ENCODE measurements around the gene AKR1E2. TPM values are rescaled to one million over a fixed set of nuclear protein-coding genes. Genes with fewer than 3 reads are reported as not detected.

Gene AKR1E2
- total and polyA plus RNA-seq, 4 experiments from 2014 or later: 1.5 to 9.8 (median 5.7) TPM

- intact Hi-C loops (cut with micrococcal nuclease): no loop called here
- DNase-seq: no peak
- no peaks in the 10 kb centered on the region for H3K27me3 ChIP-seq (ENCODE audit: insufficient read depth, low read length)
- H3K9me3 Mint-ChIP-seq: peaks cover 0 to 4% (median 0%) of the 10 kb centered on the region in 8 donors
- H3K4me1 Mint-ChIP-seq: peaks cover 23 to 37% (median 32%) of the 10 kb centered on the region in 4 donors
- no peaks in the 10 kb centered on the region for H3K36me3 ChIP-seq (ENCODE audit: insufficient read depth, low read length)
- peak overlapping the region in 1 of 7 donors; percentile 51 for H3K27ac Mint-ChIP-seq
- peaks cover 1 to 6% of the 10 kb centered on the region in 2 donors for H3K27me3 Mint-ChIP-seq
- POLR2A ChIA-PET (ENCODE audit: partially characterized antibody): no interaction called here
- H3K4me3 Mint-ChIP-seq: no peak overlapping the region
- CTCF ChIA-PET (ENCODE audit: partially characterized antibody): interaction anchor here (9.8 kb wide), 1 partner anchor 16 kb away, joined by 62 read pairs; no protein-coding TSS in a partner anchor
- peaks cover 2 to 10% of the 10 kb centered on the region in 2 donors for H3K36me3 Mint-ChIP-seq
- peaks cover 35% of the 10 kb centered on the region for H3K4me1 ChIP-seq (ENCODE audit: insufficient read depth, low read length)
- H3K27ac ChIP-seq (ENCODE audit: low read depth, low read length): no peak overlapping the region
- no peaks in the 10 kb centered on the region for H3K9me3 ChIP-seq (ENCODE audit: control insufficient read depth in 1 of 2, low read length in 2 of 2)
- H3K4me3 ChIP-seq (ENCODE audit: low read length in 2 of 2): no peak overlapping the region
Observed at GRCh38 chr10:4833286-4833685, 7.3 kb downstream of the AKR1E2 start.

GRCh38 chr10:4834898-4835405 lies 8.9 kb downstream of the AKR1E2 start:
- Histone ChIP-seq H3K9me3 (ENCODE audit: control insufficient read depth in 1 of 2, low read length in 2 of 2) (no peaks in the 10 kb centered on the region), H3K27me3 (ENCODE audit: insufficient read depth, low read length) (no peaks in the 10 kb centered on the region), H3K4me1 (ENCODE audit: insufficient read depth, low read length) (peaks cover 35% of the 10 kb centered on the region), H3K36me3 (ENCODE audit: insufficient read depth, low read length) (no peaks in the 10 kb centered on the region), H3K4me3 (ENCODE audit: low read length in 2 of 2) (no peak overlapping the region), H3K27ac (ENCODE audit: low read depth, low read length) (no peak overlapping the region)
- POLR2A ChIA-PET (ENCODE audit: partially characterized antibody): interaction anchor here (1.0 to 3.9 kb wide), 3 partner anchors 8 to 15 kb away, joined by 4 to 29 read pairs (median 5); partner anchors contain the start of gene AKR1E2
- H3K9me3 Mint-ChIP-seq: peaks cover 0 to 4% (median 0%) of the 10 kb centered on the region in 8 donors
- peak overlapping the region in 2 of 8 donors; percentile 78 to 83 for H3K4me3 Mint-ChIP-seq
- H3K27me3 Mint-ChIP-seq: peaks cover 1 to 6% of the 10 kb centered on the region in 2 donors
- peaks cover 2 to 10% of the 10 kb centered on the region in 2 donors for H3K36me3 Mint-ChIP-seq
- no peak for DNase-seq
- intact Hi-C loops (cut with micrococcal nuclease): loop anchor here (1.0 to 2.0 kb wide), 2 partner anchors 14 to 18 kb away; no protein-coding TSS in a partner anchor
- peaks cover 23 to 36% (median 30%) of the 10 kb centered on the region in 4 donors for H3K4me1 Mint-ChIP-seq
- peak overlapping the region; percentile 59 to 98 (median 96) for H3K27ac Mint-ChIP-seq
- CTCF ChIA-PET (ENCODE audit: partially characterized antibody): interaction anchor here (3.7 to 7.7 kb wide), 3 partner anchors 8 to 21 kb away, joined by 17 to 112 read pairs (median 41); partner anchors contain the start of gene AKR1E2

GRCh38 chr10:4835494-4835918 lies 9.5 kb downstream of the AKR1E2 start:
- CTCF ChIA-PET (ENCODE audit: partially characterized antibody): interaction anchor here (1.6 to 7.7 kb wide), 7 partner anchors 9 to 600 kb away, joined by 3 to 112 read pairs (median 6); partner anchors contain the start of gene AKR1E2
- H3K27me3 Mint-ChIP-seq: peaks cover 1 to 4% of the 10 kb centered on the region in 2 donors
- DNase-seq: peak; percentile 36 to 59 (median 43)
- Histone ChIP-seq H3K4me3 (ENCODE audit: low read length in 2 of 2) (no peak overlapping the region), H3K27me3 (ENCODE audit: insufficient read depth, low read length) (no peaks in the 10 kb centered on the region), H3K36me3 (ENCODE audit: insufficient read depth, low read length) (no peaks in the 10 kb centered on the region), H3K9me3 (ENCODE audit: control insufficient read depth in 1 of 2, low read length in 2 of 2) (no peaks in the 10 kb centered on the region), H3K27ac (ENCODE audit: low read depth, low read length) (no peak overlapping the region), H3K4me1 (ENCODE audit: insufficient read depth, low read length) (peaks cover 35% of the 10 kb centered on the region)
- peaks cover 2 to 10% of the 10 kb centered on the region in 2 donors for H3K36me3 Mint-ChIP-seq
- H3K27ac Mint-ChIP-seq: peak overlapping the region; percentile 59 to 98 (median 96)
- intact Hi-C loops (cut with micrococcal nuclease): loop anchor here (1.0 to 2.0 kb wide), 2 partner anchors 14 to 19 kb away; no protein-coding TSS in a partner anchor
- POLR2A ChIA-PET (ENCODE audit: partially characterized antibody): interaction anchor here (0.8 to 3.9 kb wide), 5 partner anchors 8 to 1663 kb away, joined by 3 to 29 read pairs (median 5); partner anchors contain the start of genes AKR1E2 and PITRM1
- H3K9me3 Mint-ChIP-seq: peaks cover 0 to 4% (median 0%) of the 10 kb centered on the region in 8 donors
- peak overlapping the region in 7 of 8 donors; percentile 56 to 83 (median 71) for H3K4me3 Mint-ChIP-seq
- H3K4me1 Mint-ChIP-seq: peaks cover 23 to 36% (median 30%) of the 10 kb centered on the region in 4 donors

GRCh38 chr10:4836416-4836969 lies 10.5 kb downstream of the AKR1E2 start:
- H3K27me3 Mint-ChIP-seq: peaks cover 1 to 2% of the 10 kb centered on the region in 2 donors
- H3K27ac Mint-ChIP-seq: peak overlapping the region; percentile 78 to 96 (median 90)
- Histone ChIP-seq H3K36me3 (ENCODE audit: insufficient read depth, low read length) (no peaks in the 10 kb centered on the region), H3K27me3 (ENCODE audit: insufficient read depth, low read length) (no peaks in the 10 kb centered on the region), H3K4me1 (ENCODE audit: insufficient read depth, low read length) (peaks cover 35% of the 10 kb centered on the region), H3K4me3 (ENCODE audit: low read length in 2 of 2) (no peak overlapping the region), H3K27ac (ENCODE audit: low read depth, low read length) (peak overlapping the region; percentile 42), H3K9me3 (ENCODE audit: control insufficient read depth in 1 of 2, low read length in 2 of 2) (no peaks in the 10 kb centered on the region)
- no peaks in the 10 kb centered on the region for H3K9me3 Mint-ChIP-seq
- H3K4me1 Mint-ChIP-seq: peaks cover 23 to 36% (median 30%) of the 10 kb centered on the region in 4 donors
- peak overlapping the region in 6 of 8 donors; percentile 33 to 70 (median 63) for H3K4me3 Mint-ChIP-seq
- CTCF ChIA-PET (ENCODE audit: partially characterized antibody): interaction anchor here (0.9 to 7.7 kb wide), 8 partner anchors 10 to 606 kb away, joined by 3 to 112 read pairs (median 6); partner anchors contain the start of gene AKR1E2
- no peak for DNase-seq
- intact Hi-C loops (cut with micrococcal nuclease): no loop called here
- POLR2A ChIA-PET (ENCODE audit: partially characterized antibody): interaction anchor here (0.8 to 3.9 kb wide), 6 partner anchors 9 to 1664 kb away, joined by 3 to 29 read pairs (median 4); partner anchors contain the start of genes AKR1E2 and PITRM1
- H3K36me3 Mint-ChIP-seq: peaks cover 2 to 4% of the 10 kb centered on the region in 2 donors

- Histone ChIP-seq H3K4me3 (ENCODE audit: low read length in 2 of 2) (no peak overlapping the region), H3K27me3 (ENCODE audit: insufficient read depth, low read length) (no peaks in the 10 kb centered on the region), H3K9me3 (ENCODE audit: control insufficient read depth in 1 of 2, low read length in 2 of 2) (no peaks in the 10 kb centered on the region), H3K36me3 (ENCODE audit: insufficient read depth, low read length) (no peaks in the 10 kb centered on the region), H3K4me1 (ENCODE audit: insufficient read depth, low read length) (peaks cover 35% of the 10 kb centered on the region), H3K27ac (ENCODE audit: low read depth, low read length) (no peak overlapping the region)
- ChIA-PET POLR2A (ENCODE audit: partially characterized antibody) (interaction anchor here (0.6 to 3.9 kb wide), 5 partner anchors 9 to 1665 kb away, joined by 3 to 29 read pairs (median 4); partner anchors contain the start of genes AKR1E2 and PITRM1), CTCF (ENCODE audit: partially characterized antibody) (interaction anchor here (0.9 to 7.7 kb wide), 6 partner anchors 11 to 605 kb away, joined by 3 to 112 read pairs (median 12); partner anchors contain the start of gene AKR1E2)
- H3K9me3 Mint-ChIP-seq: no peaks in the 10 kb centered on the region
- H3K27ac Mint-ChIP-seq: peak overlapping the region in 2 of 7 donors; percentile 59 to 66
- peaks cover 20 to 36% (median 28%) of the 10 kb centered on the region in 4 donors for H3K4me1 Mint-ChIP-seq
- no peak overlapping the region for H3K4me3 Mint-ChIP-seq
- H3K36me3 Mint-ChIP-seq: no peaks in the 10 kb centered on the region
- DNase-seq: no peak
- intact Hi-C loops (cut with micrococcal nuclease): no loop called here
- no peaks in the 10 kb centered on the region for H3K27me3 Mint-ChIP-seq
Observed at GRCh38 chr10:4837551-4837950, 11.5 kb downstream of the AKR1E2 start.

GRCh38 chr10:4838743-4839142 lies 12.7 kb downstream of the AKR1E2 start:
- DNase-seq: no peak
- H3K36me3 ChIP-seq (ENCODE audit: insufficient read depth, low read length): no peaks in the 10 kb centered on the region
- Mint-ChIP-seq H3K36me3 (no peaks in the 10 kb centered on the region), H3K4me1 (peaks cover 19 to 36% (median 28%) of the 10 kb centered on the region in 4 donors), H3K27ac (no peak overlapping the region), H3K9me3 (no peaks in the 10 kb centered on the region), H3K27me3 (no peaks in the 10 kb centered on the region), H3K4me3 (no peak overlapping the region)
- no peaks in the 10 kb centered on the region for H3K9me3 ChIP-seq (ENCODE audit: control insufficient read depth in 1 of 2, low read length in 2 of 2)
- intact Hi-C loops (cut with micrococcal nuclease): no loop called here
- H3K27ac ChIP-seq (ENCODE audit: low read depth, low read length): no peak overlapping the region
- ChIA-PET CTCF (ENCODE audit: partially characterized antibody) (interaction anchor here (0.6 to 7.7 kb wide), 5 partner anchors 11 to 25 kb away, joined by 3 to 112 read pairs (median 17); partner anchors contain the start of gene AKR1E2), POLR2A (ENCODE audit: partially characterized antibody) (interaction anchor here (1.5 to 3.9 kb wide), 2 partner anchors 11 to 453 kb away, joined by 5 to 29 read pairs; partner anchors contain the start of gene AKR1E2)
- H3K27me3 ChIP-seq (ENCODE audit: insufficient read depth, low read length): no peaks in the 10 kb centered on the region
- no peak overlapping the region for H3K4me3 ChIP-seq (ENCODE audit: low read length in 2 of 2)
- peaks cover 35% of the 10 kb centered on the region for H3K4me1 ChIP-seq (ENCODE audit: insufficient read depth, low read length)

Data from CD4-positive, alpha-beta memory T cell (primary cell).